ENCODE data around the gene DYSF. TPM values are rescaled to one million over a fixed set of nuclear protein-coding genes. Genes with fewer than 3 reads are reported as not detected.
"Not testable (repeated sequence)": the region's sequence is repeated elsewhere in the genome, so short reads cannot be mapped to it uniquely, and the experiment has no call there.

DYSF gene
- total RNA-seq, 1 experiment from 2014 or later: 3.7 TPM

GRCh38 chr2:71469403-71470398, 16.3 kb downstream of the DYSF start:
- DNase-seq (ENCODE audit: low read depth): no peak

- DNase-seq (ENCODE audit: low read depth): peak; percentile 73
These were observed 17.9 kb downstream of the DYSF start for GRCh38 chr2:71471276-71471675.

GRCh38 chr2:71472019-71472418, 18.7 kb downstream of the DYSF start:
- no peak for DNase-seq (ENCODE audit: low read depth)

- DNase-seq (ENCODE audit: low read depth): no peak
These were observed 20.1 kb downstream of the DYSF start for GRCh38 chr2:71473346-71474031.

- DNase-seq (ENCODE audit: low read depth): no peak
These were observed 20.9 kb downstream of the DYSF start for GRCh38 chr2:71474116-71474743.

GRCh38 chr2:71474744-71475397, 21.5 kb downstream of the DYSF start:
- DNase-seq (ENCODE audit: low read depth): no peak

- no peak for DNase-seq (ENCODE audit: low read depth)
These were observed 23.1 kb downstream of the DYSF start for GRCh38 chr2:71476495-71476894.

GRCh38 chr2:71477231-71477691, 23.9 kb downstream of the DYSF start:
- DNase-seq (ENCODE audit: low read depth): no peak

- no peak for DNase-seq (ENCODE audit: low read depth)
These were observed 25.4 kb downstream of the DYSF start for GRCh38 chr2:71478806-71479205.

GRCh38 chr2:71479261-71479660, 25.9 kb downstream of the DYSF start:
- no peak for DNase-seq (ENCODE audit: low read depth)

- no peak for DNase-seq (ENCODE audit: low read depth)
These were observed 27.8 kb downstream of the DYSF start for GRCh38 chr2:71481111-71481510.

GRCh38 chr2:71482055-71482454, 28.7 kb downstream of the DYSF start:
- DNase-seq (ENCODE audit: low read depth): no peak

GRCh38 chr2:71483246-71483645, 29.9 kb downstream of the DYSF start:
- no peak for DNase-seq (ENCODE audit: low read depth)

GRCh38 chr2:71484354-71484753, 31.0 kb downstream of the DYSF start:
- DNase-seq (ENCODE audit: low read depth): no peak

- no peak for DNase-seq (ENCODE audit: low read depth)
These were observed 33.7 kb downstream of the DYSF start for GRCh38 chr2:71486881-71487640.

- not testable (repeated sequence) for DNase-seq (ENCODE audit: low read depth)
These were observed 38.2 kb downstream of the DYSF start for GRCh38 chr2:71491551-71491950.

- no peak for DNase-seq (ENCODE audit: low read depth)
These were observed 38.8 kb downstream of the DYSF start for GRCh38 chr2:71492112-71492511.

- no peak for DNase-seq (ENCODE audit: low read depth)
These were observed 40.7 kb downstream of the DYSF start for GRCh38 chr2:71494091-71494490.

GRCh38 chr2:71494523-71495155, 41.3 kb downstream of the DYSF start:
- peak; percentile 32 for DNase-seq (ENCODE audit: low read depth)

GRCh38 chr2:71496156-71496770, 42.9 kb downstream of the DYSF start:
- DNase-seq (ENCODE audit: low read depth): no peak
